ENCODE measurements around the gene EML1. TPM values are rescaled to one million over a fixed set of nuclear protein-coding genes. Genes with fewer than 3 reads are reported as not detected.

Gene EML1
- polyA plus RNA-seq, 1 donor from 2014 or later = 21.7 TPM

GRCh38 chr14:99789581-99789980, 3.6 kb upstream of the EML1 start:
- H3K27ac ChIP-seq (ENCODE audit: low read length) = no peak overlapping the region
- no peaks in the 10 kb centered on the region for H3K36me3 ChIP-seq (ENCODE audit: insufficient read depth, low read length)
- no peaks in the 10 kb centered on the region for H4K20me1 ChIP-seq (ENCODE audit: insufficient read depth)

GRCh38 chr14:99790201-99790977, 2.8 kb upstream of the EML1 start:
- H3K9ac ChIP-seq (ENCODE audit: low read length) = no peak overlapping the region
- H3K79me2 ChIP-seq (replicated peaks; ENCODE audit: insufficient read depth, low read length) = peaks cover 11% of the 10 kb centered on the region
- H4K20me1 ChIP-seq (ENCODE audit: insufficient read depth) = no peaks in the 10 kb centered on the region
- H3K27ac ChIP-seq (ENCODE audit: low read length) = no peak overlapping the region
- no peaks in the 10 kb centered on the region for H3F3A ChIP-seq (ENCODE audit: insufficient read depth, low read length, poor library complexity, severe bottlenecking)
- no peak overlapping the region for H3K4me2 ChIP-seq (ENCODE audit: low read length)
- no peaks in the 10 kb centered on the region for H3K9me2 ChIP-seq (ENCODE audit: insufficient read depth, low read length)
- H3K27me3 ChIP-seq (ENCODE audit: insufficient read depth, low read depth, low read length) = no peaks in the 10 kb centered on the region
- H3K9me3 ChIP-seq (ENCODE audit: low read length) = no peaks in the 10 kb centered on the region
- no peaks in the 10 kb centered on the region for H3K36me3 ChIP-seq (ENCODE audit: insufficient read depth, low read length)
- H2AFZ ChIP-seq (ENCODE audit: low read depth, low read length) = no peak overlapping the region
- H3K4me3 ChIP-seq (ENCODE audit: low read length) = no peak overlapping the region
- TF ChIP-seq POLR2AphosphoS5 (IDR thresholded peaks at IDR 0.05) = no peak
- TF ChIP-seq RAD21 (conservative IDR thresholded peaks at IDR 0.05) = no peak
- TF ChIP-seq SMC3 (conservative IDR thresholded peaks at IDR 0.05; ENCODE audit: poor library complexity) = no peak
- TF ChIP-seq REST (IDR thresholded peaks at IDR 0.05; ENCODE audit: borderline replicate concordance) = no peak
- no peak for TF ChIP-seq EZH2 (IDR thresholded peaks at IDR 0.05; ENCODE audit: borderline replicate concordance, insufficient read depth, low read length, poor library complexity, severe bottlenecking)
- TF ChIP-seq MXI1 (conservative IDR thresholded peaks at IDR 0.05; ENCODE audit: poor library complexity, severe bottlenecking) = no peak
- no peak for TF ChIP-seq TAF1 (IDR thresholded peaks at IDR 0.05; ENCODE audit: low read depth)

More at GRCh38 chr14:99789581-99789980, 3.6 kb upstream of the EML1 start:
- Histone ChIP-seq H3K9ac (ENCODE audit: low read length) (no peak overlapping the region), H3K27me3 (ENCODE audit: insufficient read depth, low read depth, low read length) (no peaks in the 10 kb centered on the region), H3K4me3 (ENCODE audit: low read length) (no peak overlapping the region), H3F3A (ENCODE audit: insufficient read depth, low read length, poor library complexity, severe bottlenecking) (no peaks in the 10 kb centered on the region), H3K79me2 (replicated peaks; ENCODE audit: insufficient read depth, low read length) (peaks cover 3% of the 10 kb centered on the region), H3K4me2 (ENCODE audit: low read length) (no peak overlapping the region), H2AFZ (ENCODE audit: low read depth, low read length) (no peak overlapping the region), H3K9me3 (ENCODE audit: low read length) (no peaks in the 10 kb centered on the region), H3K9me2 (ENCODE audit: insufficient read depth, low read length) (no peaks in the 10 kb centered on the region)
- TF ChIP-seq EZH2 (IDR thresholded peaks at IDR 0.05; ENCODE audit: borderline replicate concordance, insufficient read depth, low read length, poor library complexity, severe bottlenecking) (no peak), MXI1 (conservative IDR thresholded peaks at IDR 0.05; ENCODE audit: poor library complexity, severe bottlenecking) (no peak), TAF1 (IDR thresholded peaks at IDR 0.05; ENCODE audit: low read depth) (no peak), EP300 (conservative IDR thresholded peaks at IDR 0.05; ENCODE audit: poor library complexity, severe bottlenecking) (no peak), CTCF (IDR thresholded peaks at IDR 0.05; ENCODE audit: poor library complexity, severe bottlenecking) (no peak), POLR2AphosphoS5 (IDR thresholded peaks at IDR 0.05) (no peak), SMC3 (conservative IDR thresholded peaks at IDR 0.05; ENCODE audit: poor library complexity) (no peak), REST (IDR thresholded peaks at IDR 0.05; ENCODE audit: borderline replicate concordance) (no peak), RAD21 (conservative IDR thresholded peaks at IDR 0.05) (no peak)

All from neural cell (in vitro differentiated cells).